Measurements from ENCODE around the gene BCKDHB.

- TF ChIP-seq MAX (IDR thresholded peaks at IDR 0.05), result no peak
- TF ChIP-seq TAF1 (IDR thresholded peaks at IDR 0.05; ENCODE audit: low read depth), result no peak
- TF ChIP-seq YY1 (IDR thresholded peaks at IDR 0.05; ENCODE audit: low read depth), result no peak
- no peak for TF ChIP-seq RAD21 (IDR thresholded peaks at IDR 0.05; ENCODE audit: low read depth)
- TF ChIP-seq EGR1 (IDR thresholded peaks at IDR 0.05), result no peak
- TF ChIP-seq EP300 (IDR thresholded peaks at IDR 0.05; ENCODE audit: borderline replicate concordance), result no peak
- TF ChIP-seq USF1 (IDR thresholded peaks at IDR 0.05), result no peak
These were observed 180.6 kb downstream of the BCKDHB start for GRCh38 chr6:80287112-80287511.

Measured in Ishikawa (cell line).